ENCODE results near the gene HMMR.

- TF ChIP-seq POLR2A (IDR thresholded peaks at IDR 0.05; ENCODE audit: low read depth, low read length): no peak
- no peak for TF ChIP-seq TAF1 (IDR thresholded peaks at IDR 0.05; ENCODE audit: low read depth, low read length)
- no peak for TF ChIP-seq POLR2AphosphoS5 (IDR thresholded peaks at IDR 0.05; ENCODE audit: low read depth, low read length)
- no peak for TF ChIP-seq POU2F2 (IDR thresholded peaks at IDR 0.05; ENCODE audit: low read depth, low read length)
- TF ChIP-seq SPI1 (IDR thresholded peaks at IDR 0.05; ENCODE audit: low read depth, low read length): peak; percentile 65
Measured at GRCh38 chr5:163497315-163497714, 36.9 kb downstream of the HMMR start.

Measured in GM12891 (cell line).